GM12872 (cell line): Measurements from ENCODE around the gene RCVRN.

ENCODE experiments used
- TF ChIP-seq, protein P1 (sequence below): IDR thresholded peaks from 3 replicates; pipeline ENCODE4 v1.5.1; 2011; ENCODE audit warnings: low read depth, mild to moderate bottlenecking, low read length, moderate library complexity; ENCODE audit not compliant: insufficient read depth

RCVRN gene

DNA sequence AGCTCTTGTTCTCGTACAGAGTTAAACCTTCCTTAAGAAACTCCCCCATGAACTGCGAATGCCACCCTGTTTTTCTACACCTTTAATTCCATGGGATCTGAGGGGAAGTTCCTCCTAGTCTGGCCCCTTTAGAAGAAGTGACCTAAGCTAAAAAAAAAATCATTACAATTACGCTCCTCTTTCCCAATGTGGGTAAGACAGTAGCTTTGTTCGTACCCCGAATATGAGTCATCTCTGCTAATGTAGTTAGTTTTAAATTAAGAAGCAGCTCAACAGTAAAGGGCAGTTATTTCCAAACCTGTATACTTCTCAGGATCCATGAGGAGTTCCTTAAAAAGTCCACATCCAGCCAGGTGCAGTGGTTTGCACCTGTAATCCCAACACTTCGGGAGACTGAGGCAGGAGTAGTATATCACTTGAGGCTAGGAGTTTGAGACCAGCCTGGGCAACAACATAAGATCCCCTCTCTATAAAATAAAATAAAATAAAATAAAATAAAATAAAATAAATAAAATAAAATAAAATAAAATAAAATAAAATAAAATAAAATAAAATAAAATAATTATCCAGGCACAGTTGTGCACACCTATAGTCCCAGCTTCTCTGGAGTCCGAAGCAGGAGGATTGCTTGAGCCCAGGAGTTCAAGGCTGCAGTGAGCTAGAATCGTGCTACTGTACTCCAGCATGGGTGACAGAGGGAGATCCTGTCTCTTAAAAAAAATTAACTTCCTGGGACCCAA lies 26.1 kb downstream of the RCVRN start:
- TF ChIP-seq, protein P1, sequence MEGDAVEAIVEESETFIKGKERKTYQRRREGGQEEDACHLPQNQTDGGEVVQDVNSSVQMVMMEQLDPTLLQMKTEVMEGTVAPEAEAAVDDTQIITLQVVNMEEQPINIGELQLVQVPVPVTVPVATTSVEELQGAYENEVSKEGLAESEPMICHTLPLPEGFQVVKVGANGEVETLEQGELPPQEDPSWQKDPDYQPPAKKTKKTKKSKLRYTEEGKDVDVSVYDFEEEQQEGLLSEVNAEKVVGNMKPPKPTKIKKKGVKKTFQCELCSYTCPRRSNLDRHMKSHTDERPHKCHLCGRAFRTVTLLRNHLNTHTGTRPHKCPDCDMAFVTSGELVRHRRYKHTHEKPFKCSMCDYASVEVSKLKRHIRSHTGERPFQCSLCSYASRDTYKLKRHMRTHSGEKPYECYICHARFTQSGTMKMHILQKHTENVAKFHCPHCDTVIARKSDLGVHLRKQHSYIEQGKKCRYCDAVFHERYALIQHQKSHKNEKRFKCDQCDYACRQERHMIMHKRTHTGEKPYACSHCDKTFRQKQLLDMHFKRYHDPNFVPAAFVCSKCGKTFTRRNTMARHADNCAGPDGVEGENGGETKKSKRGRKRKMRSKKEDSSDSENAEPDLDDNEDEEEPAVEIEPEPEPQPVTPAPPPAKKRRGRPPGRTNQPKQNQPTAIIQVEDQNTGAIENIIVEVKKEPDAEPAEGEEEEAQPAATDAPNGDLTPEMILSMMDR, result no peak

DNA sequence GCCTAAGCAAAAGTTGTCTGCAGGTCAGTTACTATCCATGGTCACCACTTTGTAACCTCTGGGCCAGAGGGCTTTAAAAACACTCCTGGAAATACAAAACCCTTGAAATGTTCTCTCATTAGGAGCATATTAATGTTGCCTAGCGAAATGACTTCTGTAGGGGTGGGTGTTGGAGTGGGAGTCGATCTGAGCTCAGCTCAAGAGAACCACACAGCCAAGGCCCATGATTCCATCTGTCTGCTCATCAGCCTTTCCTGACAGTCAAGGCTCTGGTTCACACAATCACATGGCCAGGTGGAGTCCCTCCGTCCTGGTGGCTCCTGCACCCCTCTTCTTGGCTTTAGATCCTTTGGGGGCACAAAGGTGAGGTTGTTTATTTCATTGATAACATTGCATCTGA lies 26.7 kb downstream of the RCVRN start:
- TF ChIP-seq, protein P1, result no peak

DNA sequence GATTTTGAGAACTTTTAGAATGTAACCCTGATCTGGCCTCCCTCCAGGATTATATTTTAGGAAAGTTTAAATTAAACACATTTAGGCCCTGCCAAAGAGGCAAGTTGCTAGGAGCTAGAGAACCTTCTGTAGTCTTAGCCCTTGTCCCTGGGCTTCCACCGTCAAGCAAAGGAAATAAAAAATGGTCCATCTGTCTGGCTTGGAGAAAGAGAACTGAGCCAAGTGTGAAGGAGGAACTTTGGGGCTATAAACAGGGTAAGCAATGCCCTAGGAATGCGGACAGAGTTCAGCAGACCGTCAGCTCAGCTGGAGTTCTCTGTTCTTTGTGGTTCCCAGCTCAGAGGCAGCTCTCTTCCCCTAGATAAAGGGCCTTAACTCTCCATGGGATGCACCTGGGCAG lies 29.6 kb downstream of the RCVRN start:
- TF ChIP-seq, protein P1, result no peak

DNA sequence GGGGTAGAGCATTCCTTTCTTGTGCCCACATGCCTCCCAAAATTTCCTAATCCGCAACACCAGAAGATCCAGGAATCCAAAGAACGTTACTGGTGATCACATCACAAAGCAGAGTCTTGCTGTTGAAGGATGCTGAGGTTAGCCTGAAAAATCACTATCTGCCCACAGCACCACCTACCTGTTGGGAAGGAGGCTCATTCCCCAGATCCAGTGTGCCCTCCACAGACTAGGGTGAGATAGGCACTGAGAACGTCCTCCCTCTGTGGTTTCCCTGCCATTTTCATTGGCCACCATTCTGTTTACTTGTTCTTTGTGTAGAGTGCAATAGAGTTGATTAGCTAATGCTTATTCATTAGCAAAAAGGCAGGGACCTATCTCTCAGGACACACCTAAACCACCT lies 30.3 kb downstream of the RCVRN start:
- TF ChIP-seq, protein P1, result no peak

DNA sequence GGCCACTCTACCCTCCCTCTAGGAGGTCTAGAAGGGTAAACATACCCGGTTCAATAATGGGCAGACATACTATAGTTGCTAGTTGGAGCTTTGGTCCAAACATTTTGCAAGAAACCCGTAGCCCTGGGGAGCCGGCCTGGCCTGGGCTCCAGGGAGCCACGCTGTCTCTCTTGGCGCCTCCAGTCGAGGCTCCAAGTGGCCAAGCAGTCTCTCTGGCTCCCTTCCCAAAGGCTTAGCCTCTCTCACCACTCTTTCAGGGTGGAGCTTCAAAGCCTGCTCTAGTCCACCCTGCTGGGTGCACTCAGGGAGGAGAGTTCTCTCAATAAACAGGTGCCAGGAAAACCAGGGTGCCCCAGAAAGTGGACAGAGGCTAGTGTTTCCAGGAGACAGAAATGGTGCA lies 32.2 kb downstream of the RCVRN start:
- TF ChIP-seq, protein P1, result no peak

DNA sequence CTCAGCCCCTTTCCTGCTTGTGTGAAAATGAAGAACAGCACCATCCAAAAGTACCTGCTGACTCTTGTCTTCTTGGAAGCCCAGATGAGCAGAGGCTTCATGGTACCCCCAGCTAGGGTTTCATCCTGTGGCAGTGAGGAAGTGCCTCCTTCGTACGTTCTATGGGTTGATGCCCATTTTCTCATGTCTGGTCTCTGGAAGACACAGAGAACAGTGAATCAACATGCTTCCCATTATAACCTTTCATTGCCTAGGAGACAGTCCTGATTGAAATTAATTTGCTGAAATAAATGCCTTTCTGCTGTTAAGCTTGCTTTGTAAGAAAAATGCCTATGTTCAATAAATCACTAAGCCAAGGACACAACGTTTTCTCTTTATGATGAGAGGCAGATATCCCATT lies 36.5 kb downstream of the RCVRN start:
- TF ChIP-seq, protein P1, result no peak

DNA sequence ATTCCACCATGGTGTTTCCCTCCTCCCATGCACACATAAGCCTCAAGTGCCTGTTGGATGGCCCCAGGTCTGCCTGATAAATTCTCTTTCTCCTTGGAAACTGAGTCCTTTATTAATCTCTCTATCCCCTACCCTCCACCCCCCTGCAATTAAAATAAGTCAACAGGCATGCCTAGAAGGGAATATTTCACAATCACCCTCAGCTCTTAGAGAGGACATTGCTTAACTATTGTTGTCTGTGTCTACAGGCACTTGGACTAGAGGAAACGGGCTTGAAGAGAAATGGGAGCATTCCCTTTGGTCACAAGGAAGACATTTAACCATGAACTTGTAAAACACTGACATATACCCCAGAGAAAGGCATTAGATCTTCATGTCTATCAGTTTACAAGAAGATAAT lies 39.5 kb downstream of the RCVRN start:
- TF ChIP-seq, protein P1, result no peak
